HCT116 (cell line): Measurements from ENCODE around the gene DOP1B.

Experiments used
- CTCF ChIP-seq, 3 experiments: fragments of 200-600 bp in 1 of 3; sonication (generic) in 1 of 3; IDR thresholded peaks in 2 of 3; conservative IDR thresholded peaks in 1 of 3; 2 replicates each; pipeline ENCODE4 v1.5.1; 2012 to 2017; ENCODE audit warnings: low read depth in 2 of 3, low read length in 2 of 3, antibody characterized with exemption in 1 of 3, borderline replicate concordance in 1 of 3, control low read depth in 1 of 3, mild to moderate bottlenecking in 1 of 3, mixed read lengths in 1 of 3, mixed run types in 1 of 3, moderate library complexity in 1 of 3; ENCODE audit not compliant: insufficient read depth in 1 of 3
- EGR1 ChIP-seq: IDR thresholded peaks from 2 replicates; pipeline ENCODE4 v1.6.1; 2012; ENCODE audit warnings: low read depth
- ELF1 ChIP-seq: IDR thresholded peaks from 2 replicates; pipeline ENCODE4 v1.6.1; 2012; ENCODE audit warnings: low read depth, borderline replicate concordance
- EZH2 ChIP-seq: fragments of 200-600 bp; sonication (generic); IDR thresholded peaks from 2 replicates; pipeline ENCODE4 v1.6.1; 2017; ENCODE audit warnings: antibody characterized with exemption, mixed run types
- JUND ChIP-seq: IDR thresholded peaks from 2 replicates; pipeline ENCODE4 v1.6.1; 2012
- POLR2A ChIP-seq: IDR thresholded peaks from 2 replicates; pipeline ENCODE4 v1.7.0; 2011; ENCODE audit warnings: borderline replicate concordance; ENCODE audit not compliant: insufficient read depth, insufficient read length; ENCODE audit errors: extremely low read depth
- RAD21 ChIP-seq: IDR thresholded peaks from 2 replicates; pipeline ENCODE4 v1.6.1; 2012; ENCODE audit warnings: low read depth, mild to moderate bottlenecking
- SIN3A ChIP-seq: IDR thresholded peaks from 2 replicates; pipeline ENCODE4 v1.6.1; 2012; ENCODE audit warnings: low read depth

GRCh38 chr21:36109868-36110267 is 46.8 kb upstream of the DOP1B start:
- TF ChIP-seq JUND (no peak), CTCF (IDR thresholded peaks at IDR 0.05 in 2 of 3, conservative IDR thresholded peaks at IDR 0.05 in 1 of 3; ENCODE audit: borderline replicate concordance in 1 of 3, insufficient read depth in 1 of 3, low read depth in 2 of 3, low read length in 2 of 3) (no peak), EGR1 (no peak), ELF1 (no peak), EZH2 (no peak), RAD21 (no peak), SIN3A (no peak), POLR2A (no peak)
